ENCODE data around the gene MYO9A. TPM values are rescaled to one million over a fixed set of nuclear protein-coding genes. Genes with fewer than 3 reads are reported as not detected.

The MYO9A gene
- total RNA-seq, 1 donor = 59.0 TPM

GRCh38 chr15:71807125-71807629 is 310.8 kb downstream of the MYO9A start:
- Histone ChIP-seq H3K9me3 (ENCODE audit: low read depth, low read length) (no peaks in the 10 kb centered on the region), H3K27me3 (ENCODE audit: insufficient read depth, low read length) (peaks cover 6% of the 10 kb centered on the region), H3K27ac (ENCODE audit: low read depth, low read length) (no peak overlapping the region), H2AFZ (ENCODE audit: low read length) (no peak overlapping the region), H3K79me2 (ENCODE audit: insufficient read depth, low read length) (no peaks in the 10 kb centered on the region), H3K4me1 (ENCODE audit: insufficient read depth, low read length) (peaks cover 14% of the 10 kb centered on the region), H3K4me3 (ENCODE audit: insufficient read depth, low read length) (no peak overlapping the region), H3K36me3 (ENCODE audit: insufficient read depth, low read length) (no peaks in the 10 kb centered on the region), H4K20me1 (ENCODE audit: insufficient read depth, low read length) (no peaks in the 10 kb centered on the region), H3K4me2 (ENCODE audit: insufficient read depth, low read length) (no peak overlapping the region)
- TF ChIP-seq CTCF (IDR thresholded peaks at IDR 0.05; ENCODE audit: extremely low read depth, low read depth, low read length) = no peak
- peak; percentile 68 for DNase-seq (ENCODE audit: insufficient read length, low spot score, missing footprints)

- H3K4me2 ChIP-seq (ENCODE audit: insufficient read depth, low read length) = no peak overlapping the region
- no peaks in the 10 kb centered on the region for H3K79me2 ChIP-seq (ENCODE audit: insufficient read depth, low read length)
Observed at GRCh38 chr15:71806452-71806931, 311.5 kb downstream of the MYO9A start.

GRCh38 chr15:71804695-71805470 is 313.1 kb downstream of the MYO9A start:
- no peak for TF ChIP-seq CTCF (IDR thresholded peaks at IDR 0.05; ENCODE audit: extremely low read depth, low read depth, low read length)
- DNase-seq (ENCODE audit: insufficient read length, low spot score, missing footprints) = peak; percentile 77
- no peak overlapping the region for H3K27ac ChIP-seq (ENCODE audit: low read depth, low read length)

More at GRCh38 chr15:71806452-71806931, 311.5 kb downstream of the MYO9A start:
- no peaks in the 10 kb centered on the region for H4K20me1 ChIP-seq (ENCODE audit: insufficient read depth, low read length)
- H2AFZ ChIP-seq (ENCODE audit: low read length) = no peak overlapping the region
- no peaks in the 10 kb centered on the region for H3K36me3 ChIP-seq (ENCODE audit: insufficient read depth, low read length)
- H3K27ac ChIP-seq (ENCODE audit: low read depth, low read length) = no peak overlapping the region
- peaks cover 14% of the 10 kb centered on the region for H3K4me1 ChIP-seq (ENCODE audit: insufficient read depth, low read length)
- no peaks in the 10 kb centered on the region for H3K9me3 ChIP-seq (ENCODE audit: low read depth, low read length)
- H3K27me3 ChIP-seq (ENCODE audit: insufficient read depth, low read length) = peaks cover 6% of the 10 kb centered on the region
- no peak for TF ChIP-seq CTCF (IDR thresholded peaks at IDR 0.05; ENCODE audit: extremely low read depth, low read depth, low read length)
- peak; percentile 90 for DNase-seq (ENCODE audit: insufficient read length, low spot score, missing footprints)
- no peak overlapping the region for H3K4me3 ChIP-seq (ENCODE audit: insufficient read depth, low read length)

GRCh38 chr15:71804226-71804625 is 313.7 kb downstream of the MYO9A start:
- no peak overlapping the region for H3K4me3 ChIP-seq (ENCODE audit: insufficient read depth, low read length)
- H3K79me2 ChIP-seq (ENCODE audit: insufficient read depth, low read length) = no peaks in the 10 kb centered on the region
- DNase-seq (ENCODE audit: insufficient read length, low spot score, missing footprints) = peak; percentile 66
- H2AFZ ChIP-seq (ENCODE audit: low read length) = no peak overlapping the region
- no peak overlapping the region for H3K4me2 ChIP-seq (ENCODE audit: insufficient read depth, low read length)
- H3K27me3 ChIP-seq (ENCODE audit: insufficient read depth, low read length) = peaks cover 6% of the 10 kb centered on the region
- H3K4me1 ChIP-seq (ENCODE audit: insufficient read depth, low read length) = peaks cover 17% of the 10 kb centered on the region
- no peaks in the 10 kb centered on the region for H4K20me1 ChIP-seq (ENCODE audit: insufficient read depth, low read length)
- no peaks in the 10 kb centered on the region for H3K9me3 ChIP-seq (ENCODE audit: low read depth, low read length)
- TF ChIP-seq CTCF (IDR thresholded peaks at IDR 0.05; ENCODE audit: extremely low read depth, low read depth, low read length) = no peak
- no peak overlapping the region for H3K27ac ChIP-seq (ENCODE audit: low read depth, low read length)
- H3K36me3 ChIP-seq (ENCODE audit: insufficient read depth, low read length) = no peaks in the 10 kb centered on the region

More at GRCh38 chr15:71804695-71805470, 313.1 kb downstream of the MYO9A start:
- Histone ChIP-seq H3K9me3 (ENCODE audit: low read depth, low read length) (no peaks in the 10 kb centered on the region), H3K4me3 (ENCODE audit: insufficient read depth, low read length) (no peak overlapping the region), H4K20me1 (ENCODE audit: insufficient read depth, low read length) (no peaks in the 10 kb centered on the region), H3K4me2 (ENCODE audit: insufficient read depth, low read length) (no peak overlapping the region), H3K27me3 (ENCODE audit: insufficient read depth, low read length) (peaks cover 6% of the 10 kb centered on the region), H2AFZ (ENCODE audit: low read length) (no peak overlapping the region), H3K36me3 (ENCODE audit: insufficient read depth, low read length) (no peaks in the 10 kb centered on the region), H3K79me2 (ENCODE audit: insufficient read depth, low read length) (no peaks in the 10 kb centered on the region), H3K4me1 (ENCODE audit: insufficient read depth, low read length) (peaks cover 17% of the 10 kb centered on the region)
